ENCODE measurements around the gene HM13. TPM values are rescaled to one million over a fixed set of nuclear protein-coding genes. Genes with fewer than 3 reads are reported as not detected.
A peak's percentile ranks its signal among the peaks of the same experiment; 100 is the strongest.

The HM13 gene
- total and polyA plus RNA-seq, 2 of the 13 experiments (the other 11 are each of a cell fraction or from before 2014, with no cell fraction given) = 118 to 243 TPM

GRCh38 chr20:31587545-31588389 lies 73.5 kb downstream of the HM13 start (continued):
- TF ChIP-seq ZFYVE20 (CRISPR knock-in tag; IDR thresholded peaks at IDR 0.05; ENCODE audit: borderline replicate concordance, low read depth) = peak; percentile 67; the same call in 1 of the 2 replicates
- no peak for TF ChIP-seq DDIT3 (CRISPR knock-in tag; IDR thresholded peaks at IDR 0.05)
- no peak for TF ChIP-seq MBNL3 (CRISPR knock-in tag; conservative IDR thresholded peaks at IDR 0.05)
- TF ChIP-seq ZNF496 (CRISPR knock-in tag; IDR thresholded peaks at IDR 0.05; ENCODE audit: insufficient replicate concordance) = no peak
- peak; percentile 96; the same call in 1 of the 2 replicates for TF ChIP-seq CCDC6 (CRISPR knock-in tag; IDR thresholded peaks at IDR 0.05)
- no peak for TF ChIP-seq FOXO1 (CRISPR knock-in tag; IDR thresholded peaks at IDR 0.05)
- TF ChIP-seq TRAFD1 (CRISPR knock-in tag; IDR thresholded peaks at IDR 0.05; ENCODE audit: borderline replicate concordance) = no peak
- TF ChIP-seq MED13 (CRISPR knock-in tag; IDR thresholded peaks at IDR 0.05) = peak; percentile 43
- 0 out of 2 replicates have a peak, but pooled peaks have one; percentile 21 for TF ChIP-seq BRD4 (CRISPR knock-in tag; IDR thresholded peaks at IDR 0.05)
- no peak for TF ChIP-seq NR3C1 (CRISPR knock-in tag; IDR thresholded peaks at IDR 0.05)
- TF ChIP-seq TFE3 (CRISPR knock-in tag; IDR thresholded peaks at IDR 0.05) = peak; percentile 35; the same call in 1 of the 2 replicates
- TF ChIP-seq ZNF609 (CRISPR knock-in tag; IDR thresholded peaks at IDR 0.05; ENCODE audit: borderline replicate concordance) = no peak
- no peak; the same call in 1 of the 2 replicates for TF ChIP-seq NAIF1 (CRISPR knock-in tag; IDR thresholded peaks at IDR 0.05; ENCODE audit: borderline replicate concordance)
- no peak for TF ChIP-seq CC2D1A (CRISPR knock-in tag; IDR thresholded peaks at IDR 0.05)
- TF ChIP-seq ZKSCAN1 (IDR thresholded peaks at IDR 0.05; ENCODE audit: low read length) = no peak
- TF ChIP-seq SMARCE1 (IDR thresholded peaks at IDR 0.05; ENCODE audit: borderline replicate concordance) = no peak
- TF ChIP-seq GTF2F1 (IDR thresholded peaks at IDR 0.05; ENCODE audit: low read length) = no peak
- TF ChIP-seq MAFF (IDR thresholded peaks at IDR 0.05; ENCODE audit: low read depth, low read length) = 0 out of 2 replicates have a peak, but pooled peaks have one; percentile 30
- no peak for TF ChIP-seq BHLHE40 (IDR thresholded peaks at IDR 0.05; ENCODE audit: low read length)
- no peak for TF ChIP-seq ZNF546 (CRISPR knock-in tag; conservative IDR thresholded peaks at IDR 0.05)

Data from HepG2 (cell line).